Measurements from ENCODE around the gene MRM3. TPM values are rescaled to one million over a fixed set of nuclear protein-coding genes. Genes with fewer than 3 reads are reported as not detected.
"Not testable (repeated sequence)": the region's sequence is repeated elsewhere in the genome, so short reads cannot be mapped to it uniquely, and the experiment has no call there.

Gene MRM3
- total RNA-seq, 6 experiments from 2014 or later: 10.0 to 18.1 (median 13.4) TPM

GRCh38 chr17:778096-778495 lies 4.1 kb upstream of the MRM3 start:
- no peaks in the 10 kb centered on the region for H3K9me3 ChIP-seq
- peaks cover 0 to 10% (median 5%) of the 10 kb centered on the region in 4 donors for H3K4me1 ChIP-seq
- no peak overlapping the region for H3K27ac ChIP-seq
- ATAC-seq (no peak), DNase-seq (no peak)
- intact Hi-C loops (cut with DNase I): no loop called here
- peaks cover 0 to 49% (median 11%) of the 10 kb centered on the region in 4 donors for H3K36me3 ChIP-seq
- no peak overlapping the region for H3K4me3 ChIP-seq
- TF ChIP-seq POLR2A (IDR thresholded peaks at IDR 0.05) (no peak), CTCF (IDR thresholded peaks at IDR 0.05) (no peak)
- 80% methylated on average over 8 of the region's 11 CpGs for WGBS (ENCODE audit: insufficient coverage, low coverage, low lambda C conversion rate, missing lambda C conversion rate)
- no peaks in the 10 kb centered on the region for H3K27me3 ChIP-seq

DNA sequence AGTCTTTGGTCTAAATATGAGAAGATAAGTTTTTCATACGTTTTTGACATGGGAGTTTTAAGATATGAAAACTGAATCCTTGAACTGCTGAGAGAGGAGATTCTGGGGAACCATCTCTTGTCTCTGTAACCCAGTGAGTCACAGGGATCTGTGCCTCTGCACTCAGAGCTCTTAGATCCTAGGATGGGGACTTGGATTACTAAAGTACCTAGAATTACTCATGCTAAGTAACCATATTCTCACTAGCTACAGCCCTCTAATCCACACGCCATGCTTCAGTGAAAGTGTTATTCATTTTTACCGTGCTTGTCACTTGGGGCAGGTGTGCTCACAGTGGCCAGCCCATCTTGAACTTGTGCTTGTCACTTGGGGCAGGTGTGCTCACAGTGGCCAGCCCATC lies 2.0 kb downstream of the MRM3 start:
- Histone ChIP-seq H3K27ac (no peak overlapping the region), H3K9me3 (no peaks in the 10 kb centered on the region), H3K4me3 (no peak overlapping the region), H3K4me1 (peaks cover 0 to 17% (median 10%) of the 10 kb centered on the region in 4 donors), H3K36me3 (peaks cover 2 to 15% (median 11%) of the 10 kb centered on the region in 4 donors), H3K27me3 (no peaks in the 10 kb centered on the region)
- DNase-seq: no peak
- TF ChIP-seq CTCF (IDR thresholded peaks at IDR 0.05): no peak
- TF ChIP-seq POLR2A (IDR thresholded peaks at IDR 0.05): no peak
- WGBS (ENCODE audit: insufficient coverage, low coverage, low lambda C conversion rate, missing lambda C conversion rate): 67% methylated on average over 3 of the region's 3 CpGs
- ATAC-seq: no peak
- intact Hi-C loops (cut with DNase I): no loop called here

DNA sequence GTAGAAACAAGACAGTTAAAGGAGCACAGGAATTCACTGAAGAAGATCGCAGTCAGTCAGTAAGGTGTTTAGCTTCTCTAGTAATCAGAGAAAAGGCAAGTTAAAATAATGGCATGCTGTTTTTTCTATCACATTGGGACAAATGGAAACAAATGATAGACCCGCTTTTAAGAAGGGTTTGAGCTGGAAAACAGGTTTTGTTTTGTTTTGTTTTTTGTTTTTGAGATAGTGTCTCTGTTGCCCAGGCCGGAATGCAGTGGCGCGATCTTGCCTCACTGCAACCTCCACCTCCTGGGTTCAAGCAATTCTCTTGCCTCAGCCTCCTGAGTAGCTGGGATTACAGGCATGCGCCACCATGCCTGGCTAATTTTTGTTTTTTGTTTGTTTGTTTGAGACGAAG lies 3.7 kb downstream of the MRM3 start:
- H3K4me3 ChIP-seq; intact Hi-C loops (cut with DNase I); DNase-seq; H3K9me3 ChIP-seq; H3K27ac ChIP-seq; H3K27me3 ChIP-seq; ATAC-seq: not testable (repeated sequence)
- Histone ChIP-seq H3K4me1 (peaks cover 0 to 17% (median 10%) of the 10 kb centered on the region in 4 donors), H3K36me3 (peaks cover 7 to 22% (median 18%) of the 10 kb centered on the region in 4 donors)
- WGBS (ENCODE audit: insufficient coverage, low coverage, low lambda C conversion rate, missing lambda C conversion rate): 97% methylated on average over 7 of the region's 7 CpGs

DNA sequence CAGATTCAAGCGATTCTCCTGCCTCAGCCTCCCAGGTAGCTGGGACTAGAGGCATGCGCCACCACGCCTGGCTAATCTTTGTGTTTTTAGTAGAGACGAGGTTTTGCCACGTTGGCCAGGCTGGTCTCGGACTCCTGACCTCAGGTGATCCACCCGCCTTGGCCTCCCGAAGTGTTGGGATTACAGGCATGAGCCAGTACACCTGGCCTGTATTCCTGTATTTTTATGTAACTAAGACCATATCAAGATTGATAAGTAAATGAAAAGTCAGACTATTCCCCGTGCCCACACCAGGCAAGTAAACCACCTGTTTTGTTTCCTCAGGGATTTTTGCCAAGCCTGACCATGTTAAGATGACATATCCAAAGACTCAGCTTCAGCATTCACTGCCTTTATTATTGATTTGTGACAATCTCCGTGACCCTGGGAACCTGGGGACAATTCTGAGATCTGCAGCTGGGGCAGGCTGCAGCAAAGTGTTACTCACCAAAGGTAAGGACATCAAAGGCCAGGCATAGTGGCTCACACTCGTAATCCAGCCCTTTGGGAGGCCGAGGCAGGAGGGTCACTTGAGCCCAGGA lies 5.6 kb downstream of the MRM3 start:
- intact Hi-C loops (cut with DNase I): no loop called here
- H3K4me1 ChIP-seq: peaks cover 0 to 11% (median 5%) of the 10 kb centered on the region in 4 donors
- no peak for ATAC-seq
- WGBS (ENCODE audit: insufficient coverage, low coverage, low lambda C conversion rate, missing lambda C conversion rate): 66% methylated on average over 8 of the region's 12 CpGs
- no peaks in the 10 kb centered on the region for H3K27me3 ChIP-seq
- H3K9me3 ChIP-seq: no peaks in the 10 kb centered on the region
- DNase-seq: no peak
- TF ChIP-seq CTCF (IDR thresholded peaks at IDR 0.05): no peak
- no peak for TF ChIP-seq POLR2A (IDR thresholded peaks at IDR 0.05)
- peaks cover 7 to 37% (median 18%) of the 10 kb centered on the region in 4 donors for H3K36me3 ChIP-seq
- H3K27ac ChIP-seq: no peak overlapping the region
- H3K4me3 ChIP-seq: no peak overlapping the region

DNA sequence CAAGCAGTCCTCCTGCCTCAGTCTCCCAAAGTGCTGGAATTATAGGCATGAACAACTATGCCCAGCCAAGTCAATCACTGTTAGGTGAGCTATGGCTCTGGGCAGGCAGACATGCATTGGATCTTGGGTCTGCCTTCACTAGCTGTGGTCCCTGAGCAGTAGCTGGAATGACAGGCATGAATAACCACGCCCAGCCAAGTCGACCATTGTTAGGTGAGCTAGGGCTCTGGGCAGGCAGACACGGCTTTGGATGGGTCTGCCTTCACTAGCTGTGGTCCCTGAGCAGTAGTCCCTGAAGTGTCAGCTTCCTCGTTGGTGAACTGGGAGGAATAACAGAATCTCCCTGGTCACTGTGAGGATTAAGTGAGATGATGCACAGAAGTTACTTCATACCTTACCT lies 6.4 kb downstream of the MRM3 start:
- ATAC-seq (no peak), DNase-seq (no peak)
- Histone ChIP-seq H3K4me3 (no peak overlapping the region), H3K27me3 (no peaks in the 10 kb centered on the region), H3K27ac (no peak overlapping the region), H3K9me3 (no peaks in the 10 kb centered on the region), H3K4me1 (peaks cover 0 to 4% (median 1%) of the 10 kb centered on the region in 4 donors), H3K36me3 (peaks cover 7 to 37% (median 18%) of the 10 kb centered on the region in 4 donors)
- TF ChIP-seq CTCF (IDR thresholded peaks at IDR 0.05) (no peak), POLR2A (IDR thresholded peaks at IDR 0.05) (no peak)
- intact Hi-C loops (cut with DNase I): no loop called here
- 100% methylated on average over 1 of the region's 4 CpGs for WGBS (ENCODE audit: insufficient coverage, low coverage, low lambda C conversion rate, missing lambda C conversion rate)
